GM19463 (cell line): ENCODE measurements around the gene DNAJC24.

Experiments used
- ATAC-seq: cut with Tn5 transposase; IDR thresholded peaks from one replicate; pipeline ENCODE4 v1.9.1; 2021; ENCODE audit warnings: mild to moderate bottlenecking, moderate library complexity; ENCODE audit not compliant: unreplicated experiment

Gene DNAJC24

DNA sequence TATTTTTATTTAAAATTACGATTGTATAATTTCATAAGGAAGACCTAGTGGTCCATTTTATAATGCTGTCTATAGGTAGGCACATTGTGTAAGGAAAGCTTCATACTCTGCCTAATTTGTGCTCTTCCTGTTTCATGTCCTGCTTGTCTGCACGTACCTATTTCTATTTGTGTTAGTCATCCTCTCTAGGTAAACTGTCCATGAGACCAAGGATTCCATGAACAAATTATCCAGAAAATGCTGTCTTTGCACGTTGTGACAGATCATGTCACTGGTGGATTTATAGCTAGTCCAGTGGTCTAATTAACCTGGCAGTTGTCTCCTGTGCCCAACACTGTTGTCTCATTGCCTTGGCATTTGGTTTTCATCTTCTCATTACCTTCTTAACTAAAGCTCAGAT, 44.7 kb downstream of the DNAJC24 start:
- ATAC-seq, result no peak

DNA sequence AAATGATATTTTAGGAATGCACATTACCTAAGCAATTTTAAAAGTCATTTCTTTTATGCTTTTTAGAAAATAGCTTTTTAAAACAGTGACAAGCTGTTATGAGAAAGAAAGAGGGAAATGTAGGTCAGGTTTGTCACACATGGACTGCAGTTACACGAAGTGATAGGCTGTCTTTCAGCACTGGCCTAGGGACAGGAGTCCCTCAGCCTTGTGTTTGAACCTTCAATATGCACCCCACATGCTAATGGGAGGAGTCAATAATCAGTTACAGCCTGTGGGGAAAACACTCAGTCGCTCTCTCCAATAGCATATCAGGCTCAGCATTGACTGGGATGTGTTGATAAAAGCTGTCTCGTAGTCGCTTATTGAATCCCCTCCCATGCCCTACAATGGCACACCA, 45.8 kb downstream of the DNAJC24 start:
- no peak for ATAC-seq

- no peak for ATAC-seq
Measured at GRCh38 chr11:31417357-31417756, 47.7 kb downstream of the DNAJC24 start.

- no peak for ATAC-seq
Measured at GRCh38 chr11:31417816-31418215, 48.2 kb downstream of the DNAJC24 start.

DNA sequence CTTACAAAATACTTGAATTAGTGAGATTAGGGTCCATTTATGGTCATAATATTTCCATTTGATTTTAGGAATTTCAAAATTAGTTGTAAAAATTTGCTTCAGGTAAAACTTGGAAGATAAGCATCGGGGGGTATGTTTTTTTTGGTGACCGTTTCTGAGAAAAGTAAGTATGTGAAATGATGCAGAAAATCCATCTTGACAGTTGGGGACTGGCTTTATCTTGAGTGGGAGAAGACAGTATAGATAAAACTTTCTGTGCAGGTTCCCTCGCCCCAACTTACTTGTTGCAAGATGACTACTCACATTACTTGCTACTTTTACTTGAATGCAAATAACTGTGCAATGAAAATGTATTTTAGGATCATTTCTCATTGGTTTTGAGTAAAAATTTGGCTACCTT, 49.5 kb downstream of the DNAJC24 start:
- ATAC-seq, result no peak

DNA sequence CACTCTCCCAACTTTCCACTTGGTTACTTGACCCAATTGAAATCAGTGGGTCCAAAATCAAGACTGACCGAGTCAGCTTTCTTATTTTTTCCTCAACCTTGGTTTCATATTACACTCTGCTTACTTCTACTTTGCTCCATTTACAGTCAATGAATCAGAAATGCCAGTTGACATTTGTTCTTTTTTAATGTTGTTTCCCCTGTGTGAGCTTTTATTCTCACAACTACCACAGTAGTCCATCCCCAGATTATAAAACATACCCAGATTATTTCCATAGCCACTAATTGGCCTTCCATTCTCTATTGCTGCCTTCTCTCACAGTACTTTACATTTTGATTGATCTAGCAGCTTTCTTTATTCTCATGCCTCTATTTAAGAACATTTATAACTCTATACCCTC, 50.0 kb downstream of the DNAJC24 start:
- no peak for ATAC-seq

DNA sequence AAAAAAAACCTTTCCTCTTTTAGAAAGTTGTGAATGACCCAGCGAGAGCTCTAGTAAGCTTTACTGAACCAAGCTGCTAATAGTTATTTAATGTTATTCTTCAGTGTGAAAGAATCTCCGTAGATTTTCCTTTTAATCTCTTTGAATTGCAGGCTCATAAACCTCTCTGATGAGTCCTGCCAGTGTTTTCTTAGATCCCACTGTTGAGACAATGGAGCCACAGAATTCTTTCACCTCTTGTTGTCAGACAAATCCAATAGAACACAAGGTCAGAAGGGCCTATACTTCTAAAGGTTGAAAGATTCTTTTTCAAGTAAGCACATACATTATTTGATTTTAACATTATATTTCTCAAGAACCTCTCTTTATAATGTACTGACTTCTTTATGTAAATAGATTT, 52.2 kb downstream of the DNAJC24 start:
- no peak for ATAC-seq

DNA sequence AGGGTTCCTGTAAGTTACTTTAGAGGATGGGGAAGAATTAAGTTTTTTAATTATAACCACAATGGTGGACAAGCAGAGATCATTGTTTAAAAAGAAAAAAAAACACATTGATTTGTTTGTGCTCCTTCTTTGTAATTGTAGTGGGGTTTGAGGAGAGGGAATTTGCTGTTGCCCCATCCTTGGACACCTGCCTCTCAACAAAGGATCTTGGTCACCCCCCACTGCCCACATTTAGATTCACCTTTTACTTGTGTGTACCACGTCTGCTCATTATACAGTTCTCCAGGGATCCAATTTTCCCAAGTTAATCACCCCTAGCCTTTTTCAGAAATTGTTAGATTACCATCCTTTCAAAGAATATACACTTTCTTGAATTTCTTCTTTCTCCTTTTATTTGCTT, 53.0 kb downstream of the DNAJC24 start:
- ATAC-seq, result no peak

DNA sequence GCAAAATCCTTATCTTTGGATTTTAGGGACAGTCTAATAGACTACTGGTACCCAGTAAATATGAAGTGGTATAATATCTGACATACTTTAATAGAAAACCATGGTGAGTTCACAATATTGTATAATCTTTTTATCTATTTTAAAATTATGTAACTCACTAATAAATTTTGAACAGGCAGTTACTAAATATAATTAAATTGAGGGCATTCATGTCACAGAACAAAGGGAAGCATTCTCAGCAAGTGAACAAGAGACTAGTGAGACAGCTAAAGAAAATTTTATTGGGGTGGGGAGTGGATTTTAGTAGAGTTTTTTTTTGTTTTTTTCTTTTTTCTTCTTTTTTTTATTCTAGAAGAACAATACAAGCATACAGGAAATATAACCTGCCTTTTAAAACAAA, 55.0 kb downstream of the DNAJC24 start:
- no peak for ATAC-seq

GRCh38 chr11:31433851-31434250, 64.2 kb downstream of the DNAJC24 start:
- no peak for ATAC-seq

GRCh38 chr11:31437742-31438435, 68.2 kb downstream of the DNAJC24 start:
- ATAC-seq, result no peak

DNA sequence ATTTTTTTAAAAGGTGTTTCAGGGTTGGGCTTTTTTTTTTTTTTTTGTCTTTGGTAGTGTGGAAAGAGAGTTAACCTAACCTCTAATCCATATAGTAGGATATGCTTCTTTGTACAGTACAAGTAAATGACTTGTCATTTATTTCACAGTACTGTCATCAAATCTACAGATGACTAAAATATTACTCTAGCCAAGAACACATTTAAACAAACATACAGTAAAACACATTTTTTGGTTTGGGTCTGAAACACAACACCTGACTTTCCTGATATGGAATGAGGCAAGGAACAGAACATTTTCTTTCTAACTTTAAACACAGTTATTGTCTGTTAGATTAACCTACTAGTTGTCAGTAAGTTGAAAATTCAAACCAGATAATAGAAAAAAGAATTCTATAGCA, 71.6 kb downstream of the DNAJC24 start:
- no peak for ATAC-seq

DNA sequence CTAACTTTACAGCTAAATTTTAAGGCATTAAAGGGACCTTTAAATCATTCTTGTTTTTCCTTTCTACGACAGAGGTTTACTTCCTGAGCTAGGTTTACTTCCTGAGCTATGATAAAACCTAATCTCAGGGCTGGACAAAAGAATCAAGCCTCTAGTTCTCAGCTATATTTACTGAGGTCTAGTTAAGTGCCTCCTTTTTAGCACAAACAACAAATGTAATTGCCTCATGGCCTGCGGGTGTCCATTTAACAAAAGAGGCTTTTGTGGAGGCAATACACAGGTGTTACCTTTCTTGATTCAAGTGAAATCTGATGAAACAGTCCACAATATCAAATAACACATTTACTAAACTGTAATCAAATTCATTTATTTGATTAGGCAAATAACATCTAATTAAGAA, 72.4 kb downstream of the DNAJC24 start:
- no peak for ATAC-seq

- ATAC-seq, result no peak
Measured at GRCh38 chr11:31443802-31444201, 74.1 kb downstream of the DNAJC24 start.

DNA sequence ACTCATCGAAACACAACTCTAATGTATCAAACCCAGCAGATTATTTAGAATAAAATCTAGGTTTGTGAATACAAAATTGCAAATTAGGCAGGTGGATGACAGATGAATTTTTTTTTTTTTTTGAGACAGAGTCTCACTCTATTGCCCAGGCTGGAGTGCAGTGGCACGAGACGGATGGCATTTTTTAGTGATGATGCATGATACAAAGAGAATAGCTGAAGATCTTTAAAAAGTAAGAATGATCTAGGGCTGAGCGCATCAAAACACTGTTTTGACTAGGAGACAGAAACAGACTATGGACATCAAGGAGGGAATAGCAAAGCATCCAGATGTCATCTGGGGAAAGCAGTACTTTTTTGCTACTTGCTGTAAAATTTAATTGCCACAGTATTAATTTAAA, 76.0 kb downstream of the DNAJC24 start:
- ATAC-seq, result no peak

DNA sequence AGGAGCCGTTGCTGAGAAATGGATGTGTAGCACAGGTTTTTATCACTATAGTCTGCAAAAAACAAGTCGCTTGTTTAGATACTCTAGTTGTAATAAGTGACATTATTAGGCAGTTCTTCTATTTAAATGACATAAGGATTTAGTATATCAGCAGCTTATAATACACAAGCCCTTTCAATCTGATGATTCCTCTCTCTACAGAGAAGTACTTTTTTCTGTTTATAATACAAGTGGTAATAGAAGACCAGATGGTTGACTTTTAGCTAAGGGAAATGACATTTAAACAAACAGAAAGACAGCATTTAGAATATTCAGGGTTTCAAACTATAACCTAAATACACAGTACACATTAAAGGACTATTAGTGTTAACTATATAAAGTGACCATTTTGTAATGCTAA, 79.4 kb downstream of the DNAJC24 start:
- no peak for ATAC-seq

- no peak for ATAC-seq
Measured at GRCh38 chr11:31450841-31451240, 81.2 kb downstream of the DNAJC24 start.

GRCh38 chr11:31455177-31455576, 85.5 kb downstream of the DNAJC24 start:
- ATAC-seq, result no peak

- ATAC-seq, result no peak
Measured at GRCh38 chr11:31464436-31464835, 94.8 kb downstream of the DNAJC24 start.

DNA sequence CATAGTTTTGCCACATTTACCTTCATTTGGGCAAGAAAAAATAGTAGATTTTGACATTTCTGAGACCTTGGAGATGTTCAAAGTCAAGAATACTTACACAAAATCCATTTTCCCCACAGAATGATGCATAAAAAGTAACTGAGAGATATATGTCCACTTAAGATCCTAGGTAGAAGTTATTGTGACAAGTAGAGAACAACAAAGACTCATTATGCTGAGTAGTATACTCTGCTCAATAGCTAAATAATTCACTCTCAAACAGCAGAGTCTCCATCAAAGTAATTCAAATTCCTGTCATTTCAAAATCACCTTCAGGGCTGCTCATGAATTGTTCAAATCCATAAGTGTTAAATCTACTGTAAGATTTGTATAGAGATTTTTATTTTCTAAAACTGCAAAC, 104.4 kb downstream of the DNAJC24 start:
- no peak for ATAC-seq

DNA sequence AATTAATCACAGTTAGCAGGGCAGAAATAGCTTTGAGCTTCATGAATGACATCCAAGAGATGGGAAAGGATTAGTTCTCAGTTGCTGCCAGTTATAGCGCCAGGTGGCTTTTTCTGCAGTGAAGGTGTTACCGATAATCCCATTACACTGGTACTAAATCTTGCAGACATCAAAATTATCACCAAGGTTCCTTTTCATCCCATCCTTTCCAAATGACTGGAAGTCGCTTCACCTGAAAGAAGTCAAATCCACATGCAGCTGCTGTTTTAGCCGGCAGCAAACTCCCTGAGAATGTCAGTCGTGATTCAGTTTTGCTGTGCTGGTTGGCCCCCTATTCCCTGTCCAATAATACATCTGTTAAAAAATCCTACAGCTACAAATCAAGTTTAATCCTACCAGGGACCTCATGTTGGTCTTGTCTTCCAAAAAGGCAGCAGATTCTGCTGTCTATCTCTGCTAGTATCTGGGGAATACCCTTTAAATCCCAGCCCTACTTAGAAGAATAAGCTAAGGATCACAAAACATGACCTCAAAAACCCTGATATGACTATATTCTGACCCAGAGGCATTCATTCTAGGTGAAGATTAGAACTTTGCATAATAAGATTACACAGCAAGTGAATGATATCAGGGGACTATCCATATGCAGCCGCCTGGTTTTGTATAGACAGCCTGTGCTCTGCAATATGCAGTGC, 108.0 kb downstream of the DNAJC24 start:
- no peak for ATAC-seq

DNA sequence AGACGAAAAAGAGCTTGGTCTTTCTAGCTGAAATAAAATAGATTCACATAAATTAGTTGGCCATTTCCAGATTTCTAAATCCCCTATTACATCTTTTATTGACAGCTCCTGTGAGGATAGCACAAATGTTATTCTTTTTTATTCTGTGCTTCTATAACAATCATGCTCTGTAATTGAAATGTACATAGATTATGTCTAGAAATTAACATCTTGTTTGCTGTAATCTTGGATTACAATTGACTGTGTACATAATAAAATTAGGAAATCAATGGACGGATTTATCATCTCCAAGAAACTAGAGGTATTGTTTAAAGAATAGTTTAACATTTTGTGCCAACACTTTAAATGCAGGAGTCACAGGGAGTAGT, 108.5 kb downstream of the DNAJC24 start:
- no peak for ATAC-seq

- no peak for ATAC-seq
Measured at GRCh38 chr11:31479066-31479465, 109.4 kb downstream of the DNAJC24 start.
